ENCODE data around the gene CGNL1.
A peak's percentile ranks its signal among the peaks of the same experiment; 100 is the strongest.

DNA sequence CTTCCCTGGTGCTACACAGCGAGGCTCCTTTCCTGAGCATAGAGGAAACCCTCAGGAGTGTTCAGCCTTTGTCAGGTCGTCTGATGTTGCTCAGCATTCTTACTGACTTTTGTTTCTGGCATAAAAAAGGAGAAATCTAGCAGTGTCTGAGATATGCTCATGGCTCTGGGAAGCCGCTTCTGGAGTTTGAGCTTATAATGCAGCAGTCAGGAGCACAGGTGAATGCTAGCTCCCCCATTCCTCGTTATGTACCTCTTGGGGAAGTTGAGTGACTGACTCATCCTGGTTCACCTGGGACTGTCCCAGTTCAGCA, 166.2 kb downstream of the CGNL1 start:
- TF ChIP-seq EZH2phosphoT487 (IDR thresholded peaks at IDR 0.05; ENCODE audit: low read depth) = no peak
- TF ChIP-seq, protein P1, sequence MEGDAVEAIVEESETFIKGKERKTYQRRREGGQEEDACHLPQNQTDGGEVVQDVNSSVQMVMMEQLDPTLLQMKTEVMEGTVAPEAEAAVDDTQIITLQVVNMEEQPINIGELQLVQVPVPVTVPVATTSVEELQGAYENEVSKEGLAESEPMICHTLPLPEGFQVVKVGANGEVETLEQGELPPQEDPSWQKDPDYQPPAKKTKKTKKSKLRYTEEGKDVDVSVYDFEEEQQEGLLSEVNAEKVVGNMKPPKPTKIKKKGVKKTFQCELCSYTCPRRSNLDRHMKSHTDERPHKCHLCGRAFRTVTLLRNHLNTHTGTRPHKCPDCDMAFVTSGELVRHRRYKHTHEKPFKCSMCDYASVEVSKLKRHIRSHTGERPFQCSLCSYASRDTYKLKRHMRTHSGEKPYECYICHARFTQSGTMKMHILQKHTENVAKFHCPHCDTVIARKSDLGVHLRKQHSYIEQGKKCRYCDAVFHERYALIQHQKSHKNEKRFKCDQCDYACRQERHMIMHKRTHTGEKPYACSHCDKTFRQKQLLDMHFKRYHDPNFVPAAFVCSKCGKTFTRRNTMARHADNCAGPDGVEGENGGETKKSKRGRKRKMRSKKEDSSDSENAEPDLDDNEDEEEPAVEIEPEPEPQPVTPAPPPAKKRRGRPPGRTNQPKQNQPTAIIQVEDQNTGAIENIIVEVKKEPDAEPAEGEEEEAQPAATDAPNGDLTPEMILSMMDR (IDR thresholded peaks at IDR 0.05; ENCODE audit: low read depth, low read length) = peak; percentile 7; the same call in 1 of the 2 replicates

Data from OCI-LY3 (cell line).